NCI-H82 treated with DMSO at 0.1 percent for 48 hours (cell line): ENCODE measurements around the gene TNF.
"Not testable (repeated sequence)": the region's sequence is repeated elsewhere in the genome, so short reads cannot be mapped to it uniquely, and the experiment has no call there.

Experiments
- DNase-seq: peaks from one replicate; lab custom pipeline; 2025; ENCODE audit not compliant: unreplicated experiment; lab: John Stamatoyannopoulos, UW

The TNF gene

GRCh38 chr6:31587791-31588777, 12.7 kb downstream of the TNF start:
- no peak for DNase-seq

- DNase-seq, result no peak
Observed at GRCh38 chr6:31588871-31589650, 13.7 kb downstream of the TNF start.

- not testable (repeated sequence) for DNase-seq
Observed at GRCh38 chr6:31590691-31591090, 15.3 kb downstream of the TNF start.

GRCh38 chr6:31592396-31592771, 17.0 kb downstream of the TNF start:
- DNase-seq, result no peak

GRCh38 chr6:31597006-31597405, 21.6 kb downstream of the TNF start:
- peak; percentile 27 for DNase-seq

- no peak for DNase-seq
Observed at GRCh38 chr6:31607317-31607716, 32.0 kb downstream of the TNF start.

DNA sequence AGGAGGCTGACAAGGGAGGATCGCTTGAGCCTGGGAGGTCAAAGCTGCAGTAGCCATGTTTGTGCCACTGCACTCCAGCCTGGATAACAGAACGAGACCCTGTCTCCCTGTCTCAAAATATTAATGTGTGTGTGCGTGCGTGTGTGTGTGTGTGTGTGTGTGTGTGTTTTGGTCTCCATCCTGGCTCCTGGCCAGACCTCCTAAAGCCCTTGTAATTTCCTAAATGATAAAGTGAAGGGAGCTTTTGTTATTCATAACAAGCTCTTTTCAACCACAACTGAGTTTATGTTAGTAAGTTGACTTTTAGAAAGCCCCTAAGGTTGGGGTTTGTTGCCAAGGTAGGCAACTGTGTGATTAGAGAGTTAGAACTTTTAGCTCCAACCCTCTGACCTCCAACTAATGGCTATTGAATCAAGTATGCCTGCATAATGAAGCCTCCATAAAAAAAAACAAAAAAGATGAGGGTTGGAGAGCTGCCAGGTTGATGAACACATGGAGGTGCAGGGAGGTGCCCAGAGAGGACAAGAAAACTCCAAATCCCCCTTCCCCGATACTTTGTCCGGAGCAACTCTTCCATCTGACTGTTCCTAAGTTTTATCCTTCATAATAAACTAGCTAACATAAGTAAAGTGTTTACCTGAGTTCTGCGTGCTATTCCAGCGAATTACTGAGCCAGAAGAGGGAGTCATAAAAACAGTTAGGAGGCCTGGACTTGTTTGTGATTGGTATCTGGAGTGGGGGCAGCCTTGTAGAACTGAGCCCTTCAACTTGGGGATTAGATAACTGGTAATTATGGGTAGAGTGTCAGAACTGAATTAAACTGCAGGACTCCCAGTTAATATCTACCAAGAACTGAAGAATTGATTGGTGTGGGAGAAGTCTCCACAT, 34.4 kb downstream of the TNF start:
- DNase-seq, result no peak

DNA sequence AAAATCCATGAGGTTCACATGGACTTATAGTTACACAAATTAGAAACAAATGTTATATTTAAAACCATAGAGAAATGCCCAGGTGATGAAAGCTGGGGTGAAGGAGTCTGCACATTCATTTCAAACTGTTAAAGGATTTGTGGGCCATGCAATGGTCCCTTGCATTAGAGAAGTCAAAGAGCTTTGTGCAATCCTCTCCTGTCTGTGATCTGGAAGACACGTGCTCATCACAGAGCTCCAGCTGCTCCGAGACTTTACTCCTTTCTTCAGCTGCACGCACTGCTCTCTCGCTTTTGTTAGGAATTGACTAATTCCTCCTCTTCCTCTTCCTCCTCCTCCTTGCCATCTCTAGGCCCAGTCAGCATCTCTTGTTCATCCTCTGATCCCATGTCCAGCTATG, 35.6 kb downstream of the TNF start:
- no peak for DNase-seq

DNA sequence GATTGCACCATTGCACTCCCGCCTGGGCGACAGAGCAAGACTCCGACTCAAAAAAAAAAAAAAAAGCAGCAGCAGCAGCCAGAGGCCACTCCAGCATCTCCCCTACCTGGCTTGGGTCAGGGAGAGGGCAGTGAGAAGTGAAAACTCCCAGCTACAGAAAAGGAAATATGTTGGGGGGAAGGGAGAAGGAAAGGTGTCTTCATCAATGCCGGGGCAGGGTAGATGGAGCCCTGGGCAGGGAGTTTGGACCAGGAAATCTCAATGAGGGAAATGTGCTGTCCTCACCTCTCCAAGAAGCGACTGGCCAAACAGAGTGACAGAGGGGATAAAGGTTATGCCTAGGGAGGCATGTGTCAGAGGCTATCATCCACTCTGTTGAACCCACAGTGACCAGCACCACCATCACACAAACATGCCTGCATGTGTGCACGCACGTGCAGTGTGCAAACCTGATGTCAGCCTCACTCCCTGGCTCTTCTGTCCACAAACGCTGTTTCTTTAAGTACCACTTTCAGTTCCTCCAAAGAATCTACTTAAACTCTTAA, 38.8 kb downstream of the TNF start:
- no peak for DNase-seq

DNA sequence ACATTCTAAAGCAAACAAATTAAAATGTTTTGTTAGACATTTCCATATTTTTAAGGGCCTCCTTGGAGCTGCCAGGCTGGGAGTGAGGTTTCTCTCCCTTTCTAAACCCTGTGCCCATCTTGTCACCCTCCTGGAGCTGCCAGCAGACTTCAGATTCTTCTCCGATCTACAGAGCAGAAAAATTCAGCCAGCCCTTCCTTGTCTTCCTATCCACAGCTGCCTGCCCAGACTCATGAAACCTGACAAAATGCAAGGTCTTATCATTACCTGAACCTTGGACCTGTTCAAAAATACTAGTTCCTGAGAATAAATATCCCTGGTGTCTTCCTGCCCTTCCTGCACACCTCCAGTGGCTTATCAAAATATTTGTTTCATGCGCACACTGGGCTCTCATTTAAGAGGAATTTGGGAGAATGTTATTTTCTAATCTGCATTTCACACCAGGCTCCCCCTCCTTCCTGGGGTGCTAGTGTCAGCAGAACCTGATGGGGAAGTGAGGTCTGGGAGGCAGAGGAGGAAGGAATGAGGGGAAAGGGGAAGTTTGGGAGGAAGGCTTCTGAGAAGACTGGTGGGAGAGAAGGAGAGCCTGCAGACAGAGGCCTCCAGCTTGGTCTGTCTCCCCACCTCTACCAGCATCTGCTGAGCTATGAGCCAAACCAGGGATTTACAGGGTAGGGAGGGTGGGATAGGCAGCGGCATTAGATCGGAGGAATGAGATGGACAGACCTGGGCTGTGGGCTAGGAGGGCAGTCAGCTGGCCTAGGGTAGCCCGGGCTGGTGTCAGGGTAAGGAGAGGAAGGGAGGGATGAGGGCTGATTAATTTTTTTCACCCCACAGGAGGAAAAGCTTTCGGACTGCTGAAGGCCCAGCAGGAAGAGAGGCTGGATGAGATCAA, 39.6 kb downstream of the TNF start, which contains the start of gene AIF1:
Gene AIF1, plus strand, starts transcription at position 551 of the 895 bp plus-strand sequence. Its CDS starts 96 bp downstream, at position 647.
- DNase-seq, result no peak

DNA sequence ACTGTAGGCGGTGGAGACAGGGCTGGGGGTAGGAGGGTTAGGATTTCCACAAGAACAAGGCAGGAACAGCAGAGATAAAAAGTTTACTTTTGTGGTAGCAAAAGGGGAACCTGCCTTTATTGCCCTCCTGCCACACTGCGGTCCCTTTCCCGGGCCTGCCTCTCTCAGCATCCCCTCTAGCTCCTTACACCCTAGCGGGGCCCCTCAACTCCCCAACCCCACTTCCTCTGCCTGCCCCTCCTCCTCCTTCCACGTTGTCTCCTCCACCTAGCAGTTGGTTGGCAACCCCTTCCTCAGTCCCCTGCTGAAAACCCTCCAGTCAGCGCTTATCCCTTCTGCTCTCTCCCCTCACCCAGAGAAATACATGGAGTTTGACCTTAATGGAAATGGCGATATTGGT, 40.4 kb downstream of the TNF start:
- DNase-seq, result no peak

GRCh38 chr6:31617010-31617409, 41.6 kb downstream of the TNF start:
- DNase-seq, result no peak

DNA sequence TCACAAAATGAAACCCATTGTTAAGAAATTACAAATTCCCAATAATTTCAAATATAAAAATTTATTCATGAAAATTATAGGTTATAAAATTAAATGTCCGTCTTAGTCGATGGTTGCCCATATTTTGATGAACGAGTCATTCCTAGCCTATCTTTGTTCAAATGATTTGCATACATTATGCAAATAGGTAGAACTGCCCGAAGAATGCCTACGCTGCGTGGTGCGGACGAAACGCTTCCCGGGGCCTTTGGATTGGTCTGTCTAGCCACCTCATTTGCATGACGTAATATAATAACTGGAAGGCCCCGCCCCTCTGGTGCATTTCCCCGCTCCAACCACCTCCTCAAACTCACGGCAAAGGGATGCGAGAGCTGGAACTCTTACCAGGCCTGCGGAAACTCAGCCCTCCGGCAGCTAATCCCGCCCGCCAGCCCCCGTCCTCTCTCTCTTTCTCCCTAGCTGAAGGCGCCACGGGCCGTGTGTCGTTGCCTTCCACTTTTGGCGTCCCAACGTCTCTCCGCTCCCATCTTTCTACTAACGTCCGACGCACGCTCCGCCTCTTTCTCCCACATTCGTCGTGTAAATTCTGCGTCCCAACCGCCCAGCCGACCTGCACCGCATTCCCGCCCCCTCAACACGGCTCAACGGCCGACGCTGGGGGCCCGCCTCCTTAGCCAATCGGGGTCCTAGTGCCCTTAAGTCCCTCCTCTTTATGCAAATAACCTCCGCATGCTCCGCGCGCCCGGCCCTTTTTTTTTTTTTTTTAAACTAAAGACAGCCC, 44.6 kb downstream of the TNF start:
- DNase-seq, result peak; percentile 98

DNA sequence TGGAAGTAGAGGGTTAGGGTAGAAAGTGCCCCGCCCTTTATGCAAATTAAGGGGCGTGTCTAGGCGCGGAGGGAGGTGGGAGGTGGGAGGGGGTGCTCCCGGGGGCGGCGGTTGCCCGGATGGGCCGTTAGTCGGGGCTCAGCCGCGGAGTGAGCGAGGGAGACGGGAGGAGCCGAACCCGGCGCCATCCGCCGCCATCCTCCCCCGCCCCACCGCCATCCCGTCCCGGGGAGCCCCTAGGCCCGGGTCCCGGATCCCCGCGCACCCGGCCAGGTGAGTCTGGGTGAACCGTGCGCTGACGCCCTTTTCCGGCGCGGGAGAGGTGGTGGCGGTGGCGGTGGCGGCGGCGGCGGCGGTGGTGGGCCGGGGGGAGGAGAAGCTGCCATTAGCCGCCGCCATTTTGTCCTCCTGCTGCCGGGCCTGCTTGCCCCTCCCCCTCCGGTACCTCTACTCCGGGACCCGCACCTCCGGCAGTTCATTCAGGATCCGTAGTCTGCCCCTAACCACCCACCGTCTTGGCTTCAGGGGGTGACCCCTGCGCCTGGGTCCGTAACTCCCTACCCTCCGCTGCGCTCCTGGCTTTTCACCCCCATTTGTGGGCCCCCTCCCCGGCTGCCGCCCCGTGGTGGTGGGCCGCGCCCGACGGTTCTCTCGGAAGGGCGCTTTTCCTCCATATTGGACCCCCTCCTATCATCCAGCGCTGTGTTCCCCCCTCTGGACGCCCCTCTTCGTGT, 45.4 kb downstream of the TNF start, which contains the start of gene PRRC2A:
Gene PRRC2A, plus strand, starts transcription at position 130 of the 734 bp plus-strand sequence. CDS start 2,075 bp downstream, outside the sequence.
- peak; percentile 70 for DNase-seq

DNA sequence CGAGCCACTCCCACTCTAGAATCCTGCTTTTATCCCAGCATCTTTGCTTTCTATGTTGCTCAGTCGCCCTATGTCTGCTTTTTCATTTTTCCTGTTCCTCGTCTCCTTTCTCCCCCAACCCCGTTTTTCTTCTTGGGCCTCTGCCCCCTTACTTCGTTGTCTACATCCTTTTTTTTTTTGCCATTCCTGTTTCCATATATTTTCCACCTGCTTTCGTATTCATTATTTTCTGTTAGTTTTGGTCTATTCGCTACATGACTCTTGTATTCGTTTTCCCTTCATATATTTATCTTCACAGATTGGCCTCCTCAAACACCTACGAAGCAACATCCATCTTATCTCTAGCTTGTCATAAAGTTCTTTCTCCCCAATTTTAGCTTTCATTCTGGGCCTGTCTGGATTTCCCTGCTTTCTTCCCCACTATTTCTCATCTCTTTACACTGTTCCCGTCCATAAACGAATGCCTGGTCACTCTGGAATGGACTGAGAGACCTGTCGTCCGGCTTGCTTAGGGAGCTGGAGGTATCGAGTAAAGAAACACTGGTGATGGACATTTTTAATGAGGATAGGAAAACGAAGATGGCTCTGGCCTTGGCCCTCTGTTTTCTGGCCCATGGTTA, 46.1 kb downstream of the TNF start:
- no peak for DNase-seq

- no peak for DNase-seq
Observed at GRCh38 chr6:31621991-31622390, 46.6 kb downstream of the TNF start.

- DNase-seq, result no peak
Observed at GRCh38 chr6:31622684-31623091, 47.3 kb downstream of the TNF start.

DNA sequence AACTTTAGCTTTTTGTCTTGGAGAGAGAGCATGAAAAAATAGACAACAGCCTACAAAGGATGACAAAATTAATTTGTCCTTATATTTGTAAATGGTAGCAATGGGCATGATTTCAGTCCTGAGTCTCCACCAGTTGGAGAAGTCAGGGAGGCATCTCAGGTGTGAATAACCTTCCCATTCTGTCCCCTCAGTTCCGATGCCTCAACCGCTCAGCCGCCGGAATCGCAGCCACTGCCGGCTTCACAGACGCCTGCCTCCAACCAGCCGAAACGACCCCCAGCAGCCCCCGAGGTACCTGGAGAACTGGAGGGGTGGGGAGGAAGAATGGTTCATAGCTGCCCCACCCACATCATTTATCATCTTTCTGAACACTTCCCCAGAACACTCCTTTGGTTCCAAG, 48.7 kb downstream of the TNF start:
- DNase-seq, result no peak
